ENCODE data around the gene MT3. TPM values are rescaled to one million over a fixed set of nuclear protein-coding genes. Genes with fewer than 3 reads are reported as not detected.

Gene MT3
- polyA plus RNA-seq, 1 of the 3 experiments (the other 2 are of a cell fraction): 0.43 TPM

- Histone ChIP-seq H3K4me3 (ENCODE audit: low read depth in 2 of 2, low read length in 1 of 2) (no peak overlapping the region), H3K27me3 (ENCODE audit: insufficient read depth) (no peaks in the 10 kb centered on the region), H3K27ac (ENCODE audit: low read depth in 2 of 2, low read length in 1 of 2) (0 out of 4 replicates have a peak overlapping the region, but pooled peaks of 1 of the 2 experiments have one; percentile 5), H3K4me2 (no peak overlapping the region), H3K36me3 (replicated peaks in 1 of 2; ENCODE audit: control insufficient read depth in 1 of 2, insufficient read depth in 2 of 2, low read length in 1 of 2) (no peaks in the 10 kb centered on the region), H3K9me3 (no peaks in the 10 kb centered on the region), H3K79me2 (ENCODE audit: insufficient read depth) (no peaks in the 10 kb centered on the region), H3F3A (replicated peaks; ENCODE audit: insufficient read depth) (peaks cover 9% of the 10 kb centered on the region), H2AFZ (ENCODE audit: low read depth) (peak overlapping the region; percentile 11; the same call in 1 of the 2 replicates), H3K4me1 (ENCODE audit: control insufficient read depth in 1 of 2, insufficient read depth in 2 of 2, low read depth in 1 of 2, low read length in 1 of 2) (peaks cover 0 to 12% of the 10 kb centered on the region in 2 experiments; a peak in 2 of 4 replicates), H3K9ac (no peak overlapping the region), H3K9me2 (no peaks in the 10 kb centered on the region), H4K20me1 (ENCODE audit: insufficient read depth) (no peaks in the 10 kb centered on the region)
- peak; percentile 20 for DNase-seq
- ChIA-PET POLR2A (no interaction called here), CTCF (interaction anchor here (0.7 to 2.5 kb wide), 3 partner anchors 20 to 53 kb away, joined by 3 to 7 read pairs (median 3); no protein-coding TSS in a partner anchor)
- TF ChIP-seq, protein P1, sequence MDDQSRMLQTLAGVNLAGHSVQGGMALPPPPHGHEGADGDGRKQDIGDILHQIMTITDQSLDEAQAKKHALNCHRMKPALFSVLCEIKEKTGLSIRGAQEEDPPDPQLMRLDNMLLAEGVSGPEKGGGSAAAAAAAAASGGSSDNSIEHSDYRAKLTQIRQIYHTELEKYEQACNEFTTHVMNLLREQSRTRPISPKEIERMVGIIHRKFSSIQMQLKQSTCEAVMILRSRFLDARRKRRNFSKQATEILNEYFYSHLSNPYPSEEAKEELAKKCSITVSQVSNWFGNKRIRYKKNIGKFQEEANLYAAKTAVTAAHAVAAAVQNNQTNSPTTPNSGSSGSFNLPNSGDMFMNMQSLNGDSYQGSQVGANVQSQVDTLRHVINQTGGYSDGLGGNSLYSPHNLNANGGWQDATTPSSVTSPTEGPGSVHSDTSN (IDR thresholded peaks at IDR 0.05): no peak
- TF ChIP-seq, protein P2, sequence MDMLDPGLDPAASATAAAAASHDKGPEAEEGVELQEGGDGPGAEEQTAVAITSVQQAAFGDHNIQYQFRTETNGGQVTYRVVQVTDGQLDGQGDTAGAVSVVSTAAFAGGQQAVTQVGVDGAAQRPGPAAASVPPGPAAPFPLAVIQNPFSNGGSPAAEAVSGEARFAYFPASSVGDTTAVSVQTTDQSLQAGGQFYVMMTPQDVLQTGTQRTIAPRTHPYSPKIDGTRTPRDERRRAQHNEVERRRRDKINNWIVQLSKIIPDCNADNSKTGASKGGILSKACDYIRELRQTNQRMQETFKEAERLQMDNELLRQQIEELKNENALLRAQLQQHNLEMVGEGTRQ (IDR thresholded peaks at IDR 0.05; ENCODE audit: borderline replicate concordance, low read depth, low read length): no peak
- no peak for TF ChIP-seq FOXJ3 (CRISPR knock-in tag; IDR thresholded peaks at IDR 0.05)
- no peak for TF ChIP-seq TEAD4 (IDR thresholded peaks at IDR 0.05; ENCODE audit: borderline replicate concordance, insufficient read depth)
- no peak for TF ChIP-seq YY1 (IDR thresholded peaks at IDR 0.05; ENCODE audit: low read depth)
- TF ChIP-seq, protein P3, sequence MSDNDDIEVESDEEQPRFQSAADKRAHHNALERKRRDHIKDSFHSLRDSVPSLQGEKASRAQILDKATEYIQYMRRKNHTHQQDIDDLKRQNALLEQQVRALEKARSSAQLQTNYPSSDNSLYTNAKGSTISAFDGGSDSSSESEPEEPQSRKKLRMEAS (IDR thresholded peaks at IDR 0.05; ENCODE audit: low read depth): no peak
- TF ChIP-seq, protein P4, sequence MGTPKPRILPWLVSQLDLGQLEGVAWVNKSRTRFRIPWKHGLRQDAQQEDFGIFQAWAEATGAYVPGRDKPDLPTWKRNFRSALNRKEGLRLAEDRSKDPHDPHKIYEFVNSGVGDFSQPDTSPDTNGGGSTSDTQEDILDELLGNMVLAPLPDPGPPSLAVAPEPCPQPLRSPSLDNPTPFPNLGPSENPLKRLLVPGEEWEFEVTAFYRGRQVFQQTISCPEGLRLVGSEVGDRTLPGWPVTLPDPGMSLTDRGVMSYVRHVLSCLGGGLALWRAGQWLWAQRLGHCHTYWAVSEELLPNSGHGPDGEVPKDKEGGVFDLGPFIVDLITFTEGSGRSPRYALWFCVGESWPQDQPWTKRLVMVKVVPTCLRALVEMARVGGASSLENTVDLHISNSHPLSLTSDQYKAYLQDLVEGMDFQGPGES (IDR thresholded peaks at IDR 0.05; ENCODE audit: low read depth, low read length): no peak
- TF ChIP-seq TCF12 (IDR thresholded peaks at IDR 0.05): peak; percentile 29; the same call in 1 of the 2 replicates
- no peak for TF ChIP-seq EP300 (IDR thresholded peaks at IDR 0.05; ENCODE audit: borderline replicate concordance in 1 of 2, low read depth in 1 of 2, low read length in 1 of 2)
- TF ChIP-seq TAF1 (IDR thresholded peaks at IDR 0.05; ENCODE audit: borderline replicate concordance, low read depth, low read length): peak; percentile 87; the same call in 1 of the 2 replicates
- TF ChIP-seq POLR2AphosphoS5 (IDR thresholded peaks at IDR 0.05; ENCODE audit: low read depth, low read length): no peak
- 0 out of 2 replicates have a peak, but pooled peaks have one; percentile 8 for TF ChIP-seq MEF2A (IDR thresholded peaks at IDR 0.05; ENCODE audit: borderline replicate concordance, low read depth)
- WGBS (ENCODE audit: low lambda C conversion rate): 64% methylated on average over 12 of the region's 12 CpGs
These were observed 42.0 kb upstream of the MT3 start for GRCh38 chr16:56547120-56547948.

Data from SK-N-SH (cell line).